GM12873 (cell line): ENCODE measurements around the gene AGTR2.

ENCODE experiments used
- CTCF ChIP-seq: IDR thresholded peaks from 2 replicates; pipeline ENCODE4 v1.5.1; 2012; ENCODE audit warnings: low read depth, mild to moderate bottlenecking, moderate library complexity, low read length, control low read depth; ENCODE audit not compliant: insufficient read depth; ENCODE audit errors: missing control alignments

Gene AGTR2

GRCh38 chrX:116170511-116170910, at the start of gene AGTR2:
TSS of gene AGTR2 (plus strand) at chrX:116170744. CDS start at chrX:116172281, 1,537 bp downstream.
- no peak for TF ChIP-seq CTCF

GRCh38 chrX:116135277-116135676, 35.3 kb upstream of the AGTR2 start:
- no peak for TF ChIP-seq CTCF

DNA sequence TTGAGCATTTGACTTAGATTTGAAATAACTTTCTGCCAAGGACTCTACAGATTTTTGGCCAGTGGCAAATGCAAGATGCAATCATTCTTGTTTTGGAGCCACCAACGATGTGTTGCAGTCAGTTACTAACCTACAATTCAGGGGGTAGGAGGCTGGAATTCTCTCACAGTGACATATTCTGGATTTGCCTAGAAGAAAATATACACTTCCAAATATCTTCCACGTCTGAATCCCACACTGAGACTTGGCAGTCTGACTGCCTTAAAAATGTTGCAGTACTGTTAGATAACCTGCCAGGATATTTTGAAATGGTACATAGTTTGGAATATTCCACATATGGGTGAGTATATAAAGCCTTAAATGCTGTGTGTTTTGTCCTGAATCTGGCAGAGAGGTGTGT, 27.6 kb upstream of the AGTR2 start:
- TF ChIP-seq CTCF, result no peak

- TF ChIP-seq CTCF, result no peak
Measured at GRCh38 chrX:116172976-116173375, 2.4 kb downstream of the AGTR2 start.

- no peak for TF ChIP-seq CTCF
Measured at GRCh38 chrX:116181300-116181699, 10.8 kb downstream of the AGTR2 start.

GRCh38 chrX:116185163-116185562, 14.6 kb downstream of the AGTR2 start:
- TF ChIP-seq CTCF, result no peak

GRCh38 chrX:116194649-116195048, 24.1 kb downstream of the AGTR2 start:
- no peak for TF ChIP-seq CTCF

DNA sequence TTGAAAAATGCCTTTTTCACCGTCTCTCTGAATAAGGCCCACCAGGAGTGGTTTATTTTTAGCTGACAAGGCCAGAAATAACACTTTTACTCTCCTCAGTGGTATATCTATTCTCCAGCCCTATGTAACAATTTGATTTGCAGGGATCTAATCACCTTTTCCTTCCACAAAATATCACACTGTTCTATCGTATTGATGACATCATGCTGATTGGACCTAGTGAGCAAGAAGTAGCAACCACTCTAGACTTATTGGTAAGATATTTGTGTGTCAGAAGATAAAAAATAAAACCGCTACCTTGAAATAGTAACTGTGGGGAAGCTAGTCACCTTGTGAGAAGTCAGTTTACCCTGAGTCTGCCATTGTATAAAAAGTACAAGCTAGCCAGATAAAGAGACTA, 27.7 kb downstream of the AGTR2 start:
- no peak for TF ChIP-seq CTCF
